ENCODE results near the gene CDC42SE2.
"Not testable (repeated sequence)": the region's sequence is repeated elsewhere in the genome, so short reads cannot be mapped to it uniquely, and the experiment has no call there.

The CDC42SE2 gene

GRCh38 chr5:131252824-131253171, 11.1 kb upstream of the CDC42SE2 start:
- DNase-seq, result no peak

- DNase-seq, result not testable (repeated sequence)
Measured at GRCh38 chr5:131254025-131254424, 9.8 kb upstream of the CDC42SE2 start.

- no peak for DNase-seq
Measured at GRCh38 chr5:131254741-131255140, 9.1 kb upstream of the CDC42SE2 start.

- no peak for DNase-seq
Measured at GRCh38 chr5:131256507-131256823, 7.4 kb upstream of the CDC42SE2 start.

GRCh38 chr5:131258733-131259132, 5.1 kb upstream of the CDC42SE2 start:
- no peak for DNase-seq

GRCh38 chr5:131259326-131259725, 4.5 kb upstream of the CDC42SE2 start:
- no peak for DNase-seq

- DNase-seq, result no peak
Measured at GRCh38 chr5:131260895-131261294, 3.0 kb upstream of the CDC42SE2 start.

GRCh38 chr5:131261483-131261882, 2.4 kb upstream of the CDC42SE2 start:
- DNase-seq, result no peak

GRCh38 chr5:131262953-131263541, 806 bp upstream of the CDC42SE2 start:
- DNase-seq, result no peak

GRCh38 chr5:131264451-131265099, 722 bp downstream of the CDC42SE2 start:
- no peak for DNase-seq

- no peak for DNase-seq
Measured at GRCh38 chr5:131265311-131265803, 1.5 kb downstream of the CDC42SE2 start.

- no peak for DNase-seq
Measured at GRCh38 chr5:131266370-131267060, 2.7 kb downstream of the CDC42SE2 start.

- DNase-seq, result no peak
Measured at GRCh38 chr5:131268758-131269370, 5.0 kb downstream of the CDC42SE2 start.

GRCh38 chr5:131270809-131271208, 7.0 kb downstream of the CDC42SE2 start:
- no peak for DNase-seq

GRCh38 chr5:131271888-131272287, 8.0 kb downstream of the CDC42SE2 start:
- not testable (repeated sequence) for DNase-seq

GRCh38 chr5:131272307-131272706, 8.5 kb downstream of the CDC42SE2 start:
- no peak for DNase-seq

GRCh38 chr5:131272724-131273123, 8.9 kb downstream of the CDC42SE2 start:
- no peak for DNase-seq

GRCh38 chr5:131274326-131275063, 10.6 kb downstream of the CDC42SE2 start:
- no peak for DNase-seq

- DNase-seq, result no peak
Measured at GRCh38 chr5:131276072-131276471, 12.2 kb downstream of the CDC42SE2 start.

GRCh38 chr5:131277447-131277846, 13.6 kb downstream of the CDC42SE2 start:
- DNase-seq, result no peak

GRCh38 chr5:131277875-131278740, 14.3 kb downstream of the CDC42SE2 start:
- no peak for DNase-seq

GRCh38 chr5:131278741-131279124, 14.9 kb downstream of the CDC42SE2 start:
- DNase-seq, result not testable (repeated sequence)

Data from right forelimb (tissue), 1 donor.